Activated T-helper 1 cell treated with anti-CD3 and anti-CD28 coated beads, Interleukin-2, amount 50 U/mL, for 16 hours (primary cell): Measurements from ENCODE around the gene SEPHS1.
"Not testable (repeated sequence)": the region's sequence is repeated elsewhere in the genome, so short reads cannot be mapped to it uniquely, and the experiment has no call there.

Experiments used
- DNase-seq, 2 donors: peaks; one replicate each; pipeline ENCODE4 v3.0.0-alpha.2; 2020; ENCODE audit warnings: low read depth in 1 of 2, low spot score in 1 of 2

Gene SEPHS1

DNA sequence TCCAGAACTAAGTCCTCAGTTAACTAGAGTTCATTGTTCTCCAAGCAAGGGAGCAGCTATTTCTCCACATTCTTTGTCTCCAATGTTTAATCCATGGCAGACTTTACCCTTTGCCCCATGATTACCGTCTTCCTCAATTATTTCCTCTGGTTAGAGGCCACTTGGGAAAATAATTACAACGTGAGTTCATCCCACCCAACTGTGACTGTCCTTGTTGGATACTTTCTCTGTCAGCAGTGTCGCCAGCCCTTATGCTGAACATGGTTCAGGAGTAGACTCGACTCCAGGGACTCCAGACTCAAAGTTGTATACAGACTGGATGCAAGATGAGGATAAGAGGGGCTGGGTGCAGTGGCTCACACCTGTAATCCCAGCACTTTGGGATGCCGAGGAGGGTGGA, 17.1 kb upstream of the SEPHS1 start:
- DNase-seq, result no peak

DNA sequence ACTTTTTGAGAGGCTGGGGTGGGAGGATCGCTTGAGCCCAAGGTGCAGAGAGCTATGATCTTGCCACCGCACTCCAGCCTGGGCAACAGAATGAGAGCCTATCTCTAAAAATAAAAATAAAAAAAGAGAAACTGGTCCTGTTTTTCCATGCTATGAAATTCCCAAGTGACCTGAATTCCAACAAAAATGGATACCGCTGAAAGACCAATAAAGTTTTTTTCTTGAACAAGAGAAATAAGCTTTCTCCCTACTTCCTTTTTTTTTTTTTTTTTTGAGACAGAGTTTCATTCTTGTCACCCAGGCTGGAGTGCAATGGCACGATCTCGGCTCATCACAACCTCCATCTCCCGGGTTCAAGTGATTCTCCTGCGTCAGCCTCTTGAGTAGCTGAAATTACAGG, 12.5 kb upstream of the SEPHS1 start:
- no peak for DNase-seq

- no peak for DNase-seq
Observed at GRCh38 chr10:13356392-13356791, 8.3 kb upstream of the SEPHS1 start.

DNA sequence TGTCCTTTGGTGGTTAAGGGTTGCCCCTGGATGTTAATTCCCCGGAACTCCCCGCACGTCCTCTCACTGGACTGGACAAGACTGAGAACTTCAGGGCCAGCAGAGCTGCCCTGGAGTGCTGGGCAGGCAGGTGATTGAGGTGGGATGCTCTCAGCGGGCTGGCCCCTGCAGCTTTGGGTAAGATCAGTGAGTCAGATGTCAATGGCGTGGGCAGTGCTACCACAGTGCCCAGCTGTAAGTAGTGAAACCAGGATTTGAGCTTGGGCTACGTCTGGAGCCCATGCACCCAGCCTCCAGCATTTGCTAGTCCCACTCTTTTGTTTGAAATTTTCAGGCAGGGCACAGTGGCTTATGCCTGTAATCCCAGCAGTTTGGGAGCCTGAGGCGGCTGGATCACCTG, 6.7 kb upstream of the SEPHS1 start:
- DNase-seq, result no peak

GRCh38 chr10:13352519-13352918, 4.4 kb upstream of the SEPHS1 start:
- no peak for DNase-seq

- no peak for DNase-seq
Observed at GRCh38 chr10:13351340-13351915, 3.3 kb upstream of the SEPHS1 start.

DNA sequence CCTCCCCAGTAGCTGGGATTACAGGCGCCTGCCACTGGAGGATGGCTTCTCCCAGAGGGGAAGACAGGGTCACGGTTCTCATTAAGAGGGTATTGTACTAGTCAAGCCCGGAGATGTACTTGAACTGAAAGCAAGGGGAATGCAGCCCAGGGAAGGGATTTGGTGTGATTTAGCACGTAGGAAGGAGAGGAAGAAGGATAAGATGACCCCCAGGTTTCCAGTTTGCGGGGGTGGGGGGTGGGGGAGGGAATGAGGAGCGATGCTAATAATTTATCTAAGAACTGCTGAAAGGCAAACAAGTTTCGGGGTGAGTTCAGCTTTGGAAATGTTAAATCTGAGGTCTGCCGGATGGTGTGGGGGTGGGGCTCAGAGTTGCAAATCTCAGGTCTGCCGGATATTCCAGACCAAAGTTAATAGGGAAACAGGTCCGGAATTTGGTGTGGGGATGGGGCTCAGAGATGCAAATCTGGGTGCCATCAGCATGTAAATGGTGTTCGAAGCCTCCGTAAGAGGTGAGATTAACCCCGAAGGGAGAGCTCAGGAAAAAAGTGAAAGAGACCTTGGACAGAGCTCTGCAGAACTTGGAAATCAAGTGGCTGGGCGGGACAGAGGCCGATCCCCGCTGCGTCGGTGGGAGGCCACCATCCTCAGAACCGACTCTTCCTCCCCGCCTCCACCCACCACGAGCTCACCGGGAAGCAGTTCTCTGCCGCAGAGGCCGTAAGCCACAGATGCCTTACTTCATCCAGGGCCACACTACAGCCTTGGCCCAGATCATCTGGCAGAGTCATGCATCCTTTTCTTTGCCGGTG, 1.6 kb upstream of the SEPHS1 start:
- no peak for DNase-seq

- peak; percentile 53 to 73 for DNase-seq
Observed at GRCh38 chr10:13347500-13348156, 465 bp downstream of the SEPHS1 start.

DNA sequence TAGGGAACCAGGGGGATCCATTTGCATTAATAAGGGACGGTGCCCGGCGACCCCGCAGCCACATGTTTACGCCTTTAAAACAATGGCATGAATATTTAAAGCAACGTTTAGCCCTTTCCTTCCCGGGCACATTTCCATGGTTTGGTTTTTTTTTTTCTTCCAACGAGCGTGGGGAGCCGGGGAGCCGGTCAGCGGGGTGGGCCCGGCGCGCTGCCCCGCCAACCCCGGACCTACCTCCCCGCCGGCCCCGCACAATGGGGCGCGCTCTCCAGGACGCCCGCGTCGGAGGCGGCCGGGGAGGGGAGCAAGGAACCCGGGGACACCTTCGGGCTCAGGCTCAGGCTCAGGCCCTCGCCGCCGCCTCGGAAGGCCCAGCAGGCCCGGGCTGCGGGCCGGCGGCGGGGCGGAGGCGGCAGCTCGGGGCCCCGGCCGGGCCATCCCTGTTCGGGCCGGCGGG, 1.0 kb downstream of the SEPHS1 start:
- DNase-seq, result no peak

DNA sequence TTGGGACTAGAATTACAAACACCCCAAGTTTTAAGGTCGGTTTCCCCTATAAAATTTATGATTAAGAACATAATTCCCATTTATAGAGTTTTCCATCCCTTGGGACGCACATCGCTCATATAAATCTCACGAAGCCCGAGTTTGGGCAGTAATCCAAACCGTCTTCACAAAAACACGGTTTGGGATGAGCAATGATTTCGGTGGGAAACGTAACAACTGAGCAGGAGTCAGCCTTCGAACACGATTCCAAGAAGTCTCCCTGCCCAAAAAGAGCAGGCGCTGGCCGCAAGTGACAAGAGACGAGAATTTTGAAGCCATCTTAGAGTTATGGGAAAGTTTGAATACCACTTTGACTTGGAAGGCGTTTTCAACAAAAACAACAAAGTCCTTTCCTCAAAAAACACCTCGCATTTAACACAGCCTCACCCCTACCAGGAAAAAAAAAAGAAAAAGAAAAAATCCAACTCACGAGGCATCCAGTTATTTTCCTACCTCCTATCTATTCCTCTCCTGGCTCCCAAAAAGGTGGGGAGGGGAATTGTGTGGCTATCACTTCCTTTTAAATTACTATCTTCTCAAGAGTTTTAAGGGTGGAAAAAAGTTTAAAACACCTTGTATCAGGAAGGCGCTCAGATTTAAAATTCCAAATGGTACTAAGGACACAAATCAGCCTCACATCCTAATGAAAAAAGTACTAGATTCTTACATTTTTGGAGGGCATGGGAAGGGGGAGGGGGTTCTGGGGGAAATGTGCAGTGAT, 1.6 kb downstream of the SEPHS1 start:
- no peak for DNase-seq

- no peak for DNase-seq
Observed at GRCh38 chr10:13340626-13341376, 7.3 kb downstream of the SEPHS1 start.

DNA sequence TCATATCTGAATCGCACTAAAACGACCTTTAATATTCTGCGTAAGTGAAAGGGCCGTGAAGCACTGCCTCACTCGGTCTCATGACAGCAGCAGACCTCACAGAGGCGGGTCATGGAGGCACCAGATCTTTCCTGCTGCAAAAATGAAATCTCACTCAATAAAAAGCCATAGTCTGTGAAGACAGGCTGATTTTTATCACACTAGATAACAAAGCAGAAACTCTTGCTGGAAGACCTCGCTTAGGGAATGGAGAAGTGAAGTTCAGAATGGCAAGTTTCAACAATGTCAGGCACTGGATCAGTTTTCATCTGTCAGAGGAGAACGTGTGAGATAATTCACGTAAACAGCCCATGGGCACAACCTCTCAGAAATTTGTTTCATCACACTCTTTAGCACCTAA, 8.0 kb downstream of the SEPHS1 start:
- DNase-seq, result no peak

DNA sequence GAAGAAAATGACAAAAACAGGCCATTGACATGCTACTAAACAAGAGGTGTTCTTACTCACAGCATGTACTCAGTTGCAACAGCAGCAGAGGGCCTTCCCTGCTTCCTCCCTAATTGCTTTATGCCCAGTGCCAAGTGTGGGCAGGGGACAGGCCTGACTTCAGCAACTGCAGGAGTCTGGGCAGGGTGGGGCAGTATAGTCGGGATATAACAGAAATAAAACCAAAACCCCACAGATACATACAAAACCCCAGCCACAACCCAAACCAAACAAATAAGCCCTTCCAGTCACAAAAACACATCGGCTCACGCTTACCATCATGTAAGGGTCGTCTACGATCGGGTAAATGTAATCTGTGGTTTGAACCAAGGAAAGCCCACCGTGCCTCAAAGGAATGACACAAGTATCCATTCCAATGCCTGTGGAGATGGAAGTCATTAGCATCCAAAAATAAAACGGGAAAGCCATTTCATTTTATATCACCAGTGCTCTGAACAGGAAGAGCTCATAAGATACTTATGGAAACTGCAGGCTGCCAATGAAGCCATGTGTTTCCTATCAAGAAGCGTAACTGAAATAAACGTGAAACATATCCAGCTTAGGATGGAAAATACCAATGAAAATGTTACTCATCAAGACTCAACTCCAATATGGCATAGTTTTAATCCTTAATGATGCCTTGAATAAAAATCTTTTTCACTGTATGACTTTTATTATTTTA, 9.5 kb downstream of the SEPHS1 start:
- no peak for DNase-seq

- no peak for DNase-seq
Observed at GRCh38 chr10:13337827-13338196, 10.3 kb downstream of the SEPHS1 start.

GRCh38 chr10:13337128-13337826, 10.8 kb downstream of the SEPHS1 start:
- DNase-seq, result no peak

GRCh38 chr10:13335881-13336280, 12.2 kb downstream of the SEPHS1 start:
- no peak for DNase-seq

- DNase-seq, result no peak
Observed at GRCh38 chr10:13334556-13334955, 13.5 kb downstream of the SEPHS1 start.

DNA sequence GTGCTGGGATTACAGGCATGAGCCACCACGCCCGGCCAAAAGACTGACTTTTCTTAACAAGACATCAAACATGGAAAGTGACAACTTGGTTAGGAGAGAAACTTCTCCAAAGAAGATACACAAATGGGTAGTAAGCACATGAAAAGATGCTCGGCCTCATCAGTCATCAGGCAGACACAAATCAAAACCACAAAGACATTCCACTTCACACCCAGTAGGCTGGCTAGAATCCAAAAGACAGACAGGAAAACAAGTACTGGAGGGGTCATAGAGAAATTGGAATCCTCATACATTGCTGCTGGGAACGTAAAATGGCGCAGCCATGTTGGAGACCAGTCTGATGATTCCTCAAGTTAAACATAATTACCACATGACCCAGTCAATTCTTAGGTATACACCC, 16.4 kb downstream of the SEPHS1 start:
- DNase-seq, result no peak

GRCh38 chr10:13330980-13331379, 17.1 kb downstream of the SEPHS1 start:
- DNase-seq, result not testable (repeated sequence)

- no peak for DNase-seq
Observed at GRCh38 chr10:13329565-13329964, 18.5 kb downstream of the SEPHS1 start.
